GM19351 (cell line): ENCODE data around the gene PCSK5.

Experiments used
- ATAC-seq: cut with Tn5 transposase; IDR thresholded peaks from one replicate; pipeline ENCODE4 v1.9.1; 2021; ENCODE audit warnings: mild to moderate bottlenecking, moderate library complexity; ENCODE audit not compliant: unreplicated experiment

PCSK5 gene

GRCh38 chr9:76115396-76115795, 224.9 kb downstream of the PCSK5 start:
- no peak for ATAC-seq

GRCh38 chr9:76115982-76116646, 225.6 kb downstream of the PCSK5 start:
- no peak for ATAC-seq

GRCh38 chr9:76116913-76117312, 226.4 kb downstream of the PCSK5 start:
- ATAC-seq, result no peak

- ATAC-seq, result no peak
Measured at GRCh38 chr9:76127637-76128036, 237.2 kb downstream of the PCSK5 start.

GRCh38 chr9:76135902-76136301, 245.4 kb downstream of the PCSK5 start:
- no peak for ATAC-seq

- no peak for ATAC-seq
Measured at GRCh38 chr9:76136986-76137385, 246.5 kb downstream of the PCSK5 start.

GRCh38 chr9:76137931-76138330, 247.5 kb downstream of the PCSK5 start:
- ATAC-seq, result no peak

- ATAC-seq, result no peak
Measured at GRCh38 chr9:76138360-76138759, 247.9 kb downstream of the PCSK5 start.

GRCh38 chr9:76143834-76144233, 253.4 kb downstream of the PCSK5 start:
- no peak for ATAC-seq

GRCh38 chr9:76150013-76150412, 259.5 kb downstream of the PCSK5 start:
- ATAC-seq, result no peak

GRCh38 chr9:76151267-76151666, 260.8 kb downstream of the PCSK5 start:
- no peak for ATAC-seq

- no peak for ATAC-seq
Measured at GRCh38 chr9:76153339-76153738, 262.9 kb downstream of the PCSK5 start.

- ATAC-seq, result no peak
Measured at GRCh38 chr9:76153902-76154629, 263.6 kb downstream of the PCSK5 start.

- no peak for ATAC-seq
Measured at GRCh38 chr9:76155361-76155760, 264.9 kb downstream of the PCSK5 start.

- no peak for ATAC-seq
Measured at GRCh38 chr9:76158713-76159112, 268.2 kb downstream of the PCSK5 start.

GRCh38 chr9:76159293-76159926, 268.9 kb downstream of the PCSK5 start:
- no peak for ATAC-seq

GRCh38 chr9:76161106-76161505, 270.6 kb downstream of the PCSK5 start:
- ATAC-seq, result no peak

- ATAC-seq, result no peak
Measured at GRCh38 chr9:76161541-76161940, 271.1 kb downstream of the PCSK5 start.

GRCh38 chr9:76162086-76162730, 271.7 kb downstream of the PCSK5 start:
- no peak for ATAC-seq

GRCh38 chr9:76162751-76163500, 272.5 kb downstream of the PCSK5 start:
- no peak for ATAC-seq

- no peak for ATAC-seq
Measured at GRCh38 chr9:76166526-76166925, 276.1 kb downstream of the PCSK5 start.
